PC-9 (cell line): ENCODE data around the gene RAB20.

Experiments used
- EZH2 ChIP-seq: fragments of 200-600 bp; sonication (generic); IDR thresholded peaks from 2 replicates; pipeline ENCODE4 v1.8.0; 2017; ENCODE audit warnings: antibody characterized with exemption, low read depth
- TF ChIP-seq, protein P1 (sequence below): fragments of 200-600 bp; sonication (generic); conservative IDR thresholded peaks from 2 replicates; pipeline ENCODE4 v1.6.1; 2017; ENCODE audit warnings: mixed run types, antibody characterized with exemption, mild to moderate bottlenecking, moderate library complexity

DNA sequence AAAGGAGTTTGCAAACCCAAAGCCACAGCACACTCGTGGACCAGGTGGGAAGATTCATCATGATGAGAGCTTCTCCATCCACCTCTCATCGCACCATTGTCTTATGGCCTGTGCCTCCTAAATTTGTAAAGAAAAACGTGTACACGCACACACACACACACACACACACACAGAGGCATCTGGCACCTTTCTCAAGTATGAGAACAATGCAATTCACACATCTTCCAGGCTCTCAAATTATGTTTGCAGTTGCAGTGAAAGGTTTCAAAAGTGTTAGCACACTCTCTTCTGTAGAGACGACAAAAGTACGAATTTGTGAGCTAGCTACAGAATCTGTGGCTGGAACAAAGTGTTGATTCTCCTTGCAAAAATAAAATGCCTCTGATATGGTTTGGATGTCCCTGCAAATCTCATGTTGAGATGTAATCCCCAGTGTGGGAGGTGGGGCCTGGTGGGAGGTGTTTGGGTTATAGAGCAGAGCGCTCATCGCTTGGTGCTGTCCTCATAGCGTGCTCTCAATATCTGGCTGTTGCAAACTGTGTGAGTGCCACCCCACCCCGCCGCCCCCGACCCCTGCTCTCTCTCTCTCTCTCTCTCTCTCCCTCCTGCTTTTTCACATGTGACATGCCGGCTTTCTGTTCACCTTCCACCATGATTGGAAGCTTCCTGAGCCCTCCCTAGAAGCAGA is 21.8 kb upstream of the RAB20 start:
- TF ChIP-seq, protein P1, sequence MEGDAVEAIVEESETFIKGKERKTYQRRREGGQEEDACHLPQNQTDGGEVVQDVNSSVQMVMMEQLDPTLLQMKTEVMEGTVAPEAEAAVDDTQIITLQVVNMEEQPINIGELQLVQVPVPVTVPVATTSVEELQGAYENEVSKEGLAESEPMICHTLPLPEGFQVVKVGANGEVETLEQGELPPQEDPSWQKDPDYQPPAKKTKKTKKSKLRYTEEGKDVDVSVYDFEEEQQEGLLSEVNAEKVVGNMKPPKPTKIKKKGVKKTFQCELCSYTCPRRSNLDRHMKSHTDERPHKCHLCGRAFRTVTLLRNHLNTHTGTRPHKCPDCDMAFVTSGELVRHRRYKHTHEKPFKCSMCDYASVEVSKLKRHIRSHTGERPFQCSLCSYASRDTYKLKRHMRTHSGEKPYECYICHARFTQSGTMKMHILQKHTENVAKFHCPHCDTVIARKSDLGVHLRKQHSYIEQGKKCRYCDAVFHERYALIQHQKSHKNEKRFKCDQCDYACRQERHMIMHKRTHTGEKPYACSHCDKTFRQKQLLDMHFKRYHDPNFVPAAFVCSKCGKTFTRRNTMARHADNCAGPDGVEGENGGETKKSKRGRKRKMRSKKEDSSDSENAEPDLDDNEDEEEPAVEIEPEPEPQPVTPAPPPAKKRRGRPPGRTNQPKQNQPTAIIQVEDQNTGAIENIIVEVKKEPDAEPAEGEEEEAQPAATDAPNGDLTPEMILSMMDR = no peak
- no peak for TF ChIP-seq EZH2
